Ovary (tissue), 3 donors: ENCODE data around the gene JADE1.

Experiments used
- POLR2A ChIP-seq: fragments of 450-650 bp; IDR thresholded peaks from one replicate; pipeline ENCODE4 v1.6.1; 2017; ENCODE audit warnings: antibody characterized with exemption, mild to moderate bottlenecking, moderate library complexity
- TF ChIP-seq, protein P1 (sequence below), 3 donors: fragments of 450-650 bp in 2 of 3; fragments of 200-600 bp in 1 of 3; IDR thresholded peaks; one replicate each; pipeline versions ENCODE4 v1.5.1 to v1.8.0; 2016 to 2022; ENCODE audit warnings: antibody characterized with exemption in 3 of 3, mild to moderate bottlenecking in 1 of 3
- donor health status: DM: no; HTN: no; CAD: no.

DNA sequence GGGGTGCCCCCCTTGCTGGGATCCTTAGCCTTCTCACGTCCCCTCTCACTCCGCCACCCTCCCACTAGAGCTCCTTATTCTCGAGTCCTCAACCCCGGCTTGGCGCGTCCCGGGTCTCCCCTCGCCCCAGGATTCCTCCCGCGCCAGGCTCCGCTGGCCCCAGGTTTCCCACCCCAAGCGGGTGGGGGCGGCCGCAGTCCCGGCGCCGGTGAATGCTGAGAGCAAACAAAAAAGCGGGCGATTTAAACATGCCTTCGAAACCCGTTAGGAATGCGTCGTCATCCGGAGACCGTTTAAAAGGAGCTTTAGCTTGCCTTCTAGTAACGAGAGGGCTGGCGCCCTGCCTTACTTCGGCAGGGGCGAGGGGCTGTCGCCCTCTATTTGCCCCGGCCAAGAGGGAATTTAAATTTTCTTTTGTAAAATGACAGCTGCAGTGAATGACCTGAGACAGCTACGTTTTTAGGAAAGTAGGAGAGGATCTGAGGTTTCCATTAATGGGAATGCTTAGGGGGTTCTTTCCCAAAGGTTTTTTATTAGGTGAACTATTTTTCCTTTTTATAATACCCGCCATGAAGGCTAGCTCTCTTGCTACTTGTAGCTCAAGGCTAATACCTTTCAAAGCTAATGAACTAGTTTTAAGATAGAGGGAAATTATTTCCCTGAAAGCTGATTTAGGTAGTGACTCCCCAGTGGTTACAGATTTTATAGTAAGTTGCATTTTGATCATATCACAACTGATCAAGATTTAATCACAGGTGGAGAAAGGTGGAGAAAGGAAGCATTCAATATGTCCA lies 3.1 kb downstream of the JADE1 start:
- TF ChIP-seq, protein P1, sequence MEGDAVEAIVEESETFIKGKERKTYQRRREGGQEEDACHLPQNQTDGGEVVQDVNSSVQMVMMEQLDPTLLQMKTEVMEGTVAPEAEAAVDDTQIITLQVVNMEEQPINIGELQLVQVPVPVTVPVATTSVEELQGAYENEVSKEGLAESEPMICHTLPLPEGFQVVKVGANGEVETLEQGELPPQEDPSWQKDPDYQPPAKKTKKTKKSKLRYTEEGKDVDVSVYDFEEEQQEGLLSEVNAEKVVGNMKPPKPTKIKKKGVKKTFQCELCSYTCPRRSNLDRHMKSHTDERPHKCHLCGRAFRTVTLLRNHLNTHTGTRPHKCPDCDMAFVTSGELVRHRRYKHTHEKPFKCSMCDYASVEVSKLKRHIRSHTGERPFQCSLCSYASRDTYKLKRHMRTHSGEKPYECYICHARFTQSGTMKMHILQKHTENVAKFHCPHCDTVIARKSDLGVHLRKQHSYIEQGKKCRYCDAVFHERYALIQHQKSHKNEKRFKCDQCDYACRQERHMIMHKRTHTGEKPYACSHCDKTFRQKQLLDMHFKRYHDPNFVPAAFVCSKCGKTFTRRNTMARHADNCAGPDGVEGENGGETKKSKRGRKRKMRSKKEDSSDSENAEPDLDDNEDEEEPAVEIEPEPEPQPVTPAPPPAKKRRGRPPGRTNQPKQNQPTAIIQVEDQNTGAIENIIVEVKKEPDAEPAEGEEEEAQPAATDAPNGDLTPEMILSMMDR (IDR thresholded peaks at IDR 0.05) = no peak
- TF ChIP-seq POLR2A = no peak
